EL (cell line): ENCODE measurements around the gene BOLL.
"Not testable (repeated sequence)": the region's sequence is repeated elsewhere in the genome, so short reads cannot be mapped to it uniquely, and the experiment has no call there.

Experiments
- DNase-seq: peaks from one replicate; pipeline ENCODE4 v3.0.0-alpha.2; 2016

Gene BOLL

GRCh38 chr2:197795277-197795676 lies 10.2 kb upstream of the BOLL start:
- no peak for DNase-seq

GRCh38 chr2:197793456-197793855 lies 8.3 kb upstream of the BOLL start:
- DNase-seq = no peak

DNA sequence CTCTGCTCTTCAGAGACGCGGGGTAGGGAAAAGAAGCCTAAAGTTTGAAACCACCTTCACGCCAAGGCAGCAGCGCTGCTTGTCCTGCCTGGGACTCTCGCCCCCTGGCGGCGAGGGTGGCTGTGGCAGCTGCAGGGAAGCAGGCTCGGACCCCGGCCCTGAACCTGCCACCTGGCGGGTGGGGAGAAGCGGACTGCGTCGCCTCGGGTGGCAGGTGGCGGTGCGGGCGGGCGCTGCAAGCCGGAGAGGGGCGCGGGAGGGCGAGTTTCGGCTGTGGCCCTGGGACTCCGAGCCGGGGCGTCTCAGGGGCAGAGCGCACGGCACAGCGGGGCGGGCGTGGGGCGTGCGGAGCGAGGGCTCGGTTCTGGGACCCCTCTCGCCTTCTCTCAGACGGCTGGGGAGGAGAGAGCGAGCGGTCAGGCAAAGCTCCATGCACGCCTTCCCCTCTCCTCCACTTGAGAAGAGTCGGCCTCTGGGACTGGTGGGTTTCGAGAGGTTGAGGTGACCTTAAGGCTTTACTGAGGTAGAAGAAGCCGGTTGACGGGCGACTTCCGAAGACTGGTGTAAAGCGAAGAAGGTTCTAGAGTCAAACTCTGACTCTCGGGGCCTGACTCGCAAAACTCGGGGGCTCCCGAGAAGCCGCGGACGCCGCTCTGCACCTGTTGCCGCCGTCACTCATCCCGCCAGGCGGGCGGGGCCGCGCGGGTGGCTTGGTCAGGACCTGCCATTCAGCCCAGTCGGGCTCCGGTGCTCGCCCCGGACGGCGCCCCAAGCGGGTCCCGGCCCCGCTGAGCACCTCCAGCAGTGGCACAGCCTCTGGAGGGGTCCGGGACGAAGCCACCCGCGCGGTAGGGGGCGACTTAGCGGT lies 1.1 kb upstream of the BOLL start:
- DNase-seq = peak; percentile 13

DNA sequence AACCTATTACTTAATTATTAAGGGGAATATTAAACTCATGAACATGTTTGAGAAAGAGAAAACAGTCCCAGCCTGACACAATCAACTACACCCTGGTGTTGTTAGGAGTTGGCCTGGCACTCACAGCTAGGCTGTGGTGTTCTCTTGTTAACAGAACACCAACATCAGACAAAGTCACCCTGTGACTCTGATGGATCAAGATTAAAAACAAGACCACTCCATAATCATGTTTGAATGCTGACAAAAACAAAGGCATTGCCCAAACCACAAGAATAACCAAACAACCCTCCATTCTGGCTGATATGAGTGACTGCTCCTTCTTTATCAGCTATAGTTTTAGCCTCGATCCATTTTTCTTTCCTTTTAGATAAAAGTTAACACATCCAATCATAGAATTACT lies 3.0 kb downstream of the BOLL start:
- DNase-seq = no peak

DNA sequence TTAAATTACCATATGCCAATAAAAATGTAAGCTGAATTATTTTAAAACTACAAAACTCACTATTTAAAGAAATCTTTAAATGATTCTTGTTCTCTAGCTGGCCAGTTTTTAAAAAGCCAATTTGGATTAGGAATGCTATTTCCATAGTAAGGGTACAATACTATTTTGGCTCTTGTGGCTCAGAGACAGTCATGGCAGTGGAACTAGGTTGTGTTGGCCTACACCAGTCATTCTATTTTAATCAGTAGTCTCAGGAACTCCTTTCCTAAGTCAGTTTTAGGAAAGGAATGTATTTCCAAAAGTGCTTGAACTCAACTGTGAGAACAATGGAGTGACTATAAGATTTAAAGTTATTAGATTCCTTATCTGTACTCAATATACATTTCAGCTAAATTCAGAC lies 5.9 kb downstream of the BOLL start:
- no peak for DNase-seq

- peak; percentile 33 for DNase-seq
These were observed 7.2 kb downstream of the BOLL start for GRCh38 chr2:197777823-197778407.

- DNase-seq = no peak
These were observed 24.8 kb downstream of the BOLL start for GRCh38 chr2:197760293-197760657.

DNA sequence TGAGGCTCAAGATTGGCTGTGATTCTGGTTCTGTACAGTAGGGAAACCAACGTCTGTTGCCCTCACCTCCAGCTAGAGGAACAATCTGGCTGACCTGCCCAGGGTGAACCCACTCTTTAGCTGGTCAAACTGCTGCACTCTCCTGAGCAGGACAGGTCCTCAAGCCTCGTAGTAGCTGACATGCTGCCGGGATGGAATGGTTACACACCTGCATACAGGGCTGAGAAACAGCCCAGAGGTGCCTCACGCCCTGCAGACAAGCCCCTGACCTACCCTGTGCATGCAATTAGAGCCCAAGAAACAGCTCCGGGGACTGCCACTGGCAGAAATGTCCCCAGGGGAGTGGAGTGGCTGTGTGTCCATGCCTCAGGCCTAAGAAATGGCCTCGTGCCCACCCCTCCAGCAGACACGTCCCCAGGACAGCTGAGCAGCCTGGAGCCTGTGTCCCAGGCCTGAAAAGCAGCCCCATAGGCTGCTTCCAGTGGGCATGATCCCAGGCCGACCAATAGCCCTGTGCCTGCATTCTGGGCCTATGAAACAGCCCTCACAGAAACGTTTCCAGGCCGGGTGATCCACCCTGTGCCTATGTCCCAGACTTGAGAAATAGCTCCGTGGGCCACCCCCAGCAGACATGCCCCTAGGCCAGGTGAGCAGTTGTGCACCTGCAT lies 25.4 kb downstream of the BOLL start:
- no peak for DNase-seq

GRCh38 chr2:197759013-197759412 lies 26.1 kb downstream of the BOLL start:
- DNase-seq = no peak

DNA sequence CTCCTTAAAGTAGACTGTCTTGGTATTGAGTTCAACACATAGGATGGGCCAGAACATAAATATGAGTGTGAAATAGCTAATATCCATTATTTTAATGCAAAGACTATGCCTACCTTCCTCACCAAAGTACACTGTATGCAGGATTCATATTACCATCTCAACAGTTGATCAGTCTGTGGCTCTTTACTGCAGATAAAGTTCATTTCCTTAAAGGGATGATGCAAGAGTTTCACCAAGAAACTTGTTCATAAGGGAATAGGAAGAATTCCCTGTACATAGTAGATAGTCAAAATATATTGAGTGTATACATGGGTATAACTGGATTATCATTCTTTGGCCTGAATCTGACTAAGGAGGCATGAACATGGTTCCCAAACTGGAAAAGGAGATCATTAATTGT lies 44.9 kb downstream of the BOLL start:
- no peak for DNase-seq

- not testable (repeated sequence) for DNase-seq
These were observed 56.3 kb downstream of the BOLL start for GRCh38 chr2:197728555-197729544.

DNA sequence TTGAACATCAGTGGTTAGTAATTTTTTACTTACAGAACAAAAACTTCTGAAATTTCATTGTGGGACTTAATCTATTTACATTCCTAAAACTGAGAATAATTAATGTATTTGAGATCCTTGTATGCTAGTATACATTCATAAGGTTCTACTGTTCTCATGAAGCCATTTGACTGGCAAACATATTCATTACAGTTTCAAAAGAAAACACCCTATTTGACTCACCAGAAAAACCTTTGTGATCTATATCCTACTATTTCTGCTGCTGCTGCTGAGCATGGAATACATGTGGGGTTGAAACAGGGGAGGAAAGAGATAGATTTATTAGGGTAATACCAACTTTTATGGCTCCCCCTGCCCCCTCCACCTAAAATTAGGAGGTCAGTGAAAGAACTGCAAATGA lies 58.1 kb downstream of the BOLL start:
- no peak for DNase-seq

DNA sequence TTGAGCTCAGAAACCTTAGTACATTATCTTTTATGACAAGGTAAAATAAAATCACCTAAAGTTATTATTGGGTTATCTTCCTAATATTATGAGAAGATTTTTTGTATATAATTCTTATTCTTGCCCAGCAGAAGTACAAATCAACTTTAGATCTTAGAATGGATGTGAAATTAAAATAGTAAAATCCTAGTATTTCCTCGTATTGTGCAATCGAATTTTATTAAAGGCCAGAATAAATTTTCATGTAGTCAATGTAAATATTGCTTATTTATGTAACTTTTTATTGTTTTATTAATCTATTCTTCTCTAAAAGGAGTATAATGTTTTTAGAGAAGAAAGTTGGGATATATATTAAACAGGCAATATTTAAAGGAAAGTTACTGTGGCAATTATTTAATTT lies 67.3 kb downstream of the BOLL start:
- no peak for DNase-seq

- DNase-seq = no peak
These were observed 71.8 kb downstream of the BOLL start for GRCh38 chr2:197713271-197713670.

DNA sequence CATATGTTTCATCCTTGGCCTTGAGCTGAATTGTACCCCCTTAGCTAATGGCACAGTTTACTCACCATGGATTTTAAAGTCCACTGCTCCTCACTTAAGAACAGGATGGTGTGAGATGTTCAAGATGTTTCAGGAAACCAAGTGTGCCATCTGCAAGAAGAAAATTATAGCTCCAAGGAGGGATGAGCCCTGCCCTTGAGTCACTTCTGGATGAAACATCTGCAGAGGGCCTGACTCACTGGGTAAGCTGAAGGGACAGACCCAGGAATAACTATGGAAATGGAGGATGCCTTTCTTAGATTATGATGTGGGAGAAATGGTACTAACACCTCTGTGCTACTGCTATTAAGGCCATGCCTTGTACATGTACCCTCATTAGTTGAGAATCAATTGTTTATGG lies 73.5 kb downstream of the BOLL start:
- DNase-seq = peak; percentile 23

DNA sequence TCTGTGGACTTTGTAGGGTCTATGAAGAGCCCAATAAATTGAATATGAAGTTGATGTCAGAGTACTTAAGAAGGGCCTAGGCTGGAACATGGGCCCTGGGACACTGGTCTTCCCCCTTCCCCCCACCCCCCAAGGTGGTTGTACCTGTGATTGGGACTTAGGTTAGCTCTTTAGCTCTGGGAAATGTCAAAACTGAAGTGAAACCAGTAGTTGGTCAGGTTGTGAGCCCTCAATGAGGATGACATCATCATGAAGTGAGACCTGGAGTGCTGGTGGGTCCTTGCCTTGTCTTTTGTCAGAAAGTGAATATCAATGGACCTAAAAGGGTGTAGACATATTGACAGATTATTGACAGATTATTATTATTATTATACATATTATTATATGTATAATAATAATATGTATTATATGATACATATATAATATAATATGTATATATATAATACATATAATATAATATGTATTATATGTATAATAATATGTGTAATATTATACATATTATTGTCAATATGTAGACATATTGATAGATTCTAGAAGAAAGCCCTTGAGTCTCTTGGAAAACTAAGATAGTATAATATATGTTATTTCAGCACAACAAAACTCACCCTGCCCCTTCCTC lies 74.6 kb downstream of the BOLL start:
- DNase-seq = no peak

- not testable (repeated sequence) for DNase-seq
These were observed 76.0 kb downstream of the BOLL start for GRCh38 chr2:197709140-197709539.

- DNase-seq = peak; percentile 72
These were observed 76.8 kb downstream of the BOLL start for GRCh38 chr2:197708331-197708730.

GRCh38 chr2:197707316-197708213 lies 77.6 kb downstream of the BOLL start:
- DNase-seq = peak; percentile 56

- DNase-seq = peak; percentile 3
These were observed 78.3 kb downstream of the BOLL start for GRCh38 chr2:197706839-197707207.
